SU-DHL-6 (cell line): Measurements from ENCODE around the gene NTSR1.

Experiments
- H2AFZ ChIP-seq: fragments of 200-600 bp; sonication (generic); 2 replicates; pipeline ENCODE4 v1.6.1; 2014; ENCODE audit warnings: low read depth, mild to moderate bottlenecking, moderate library complexity, mixed read lengths, antibody characterized with exemption, low read length; ENCODE audit not compliant: severe bottlenecking
- H3F3A ChIP-seq: fragments of 200-600 bp; shearing (Covaris generic); 2 replicates; pipeline ENCODE4 v1.6.0; 2016; ENCODE audit warnings: antibody characterized with exemption, mild to moderate bottlenecking; ENCODE audit not compliant: insufficient read depth
- H3K27ac ChIP-seq: fragments of 200-600 bp; sonication (generic); 2 replicates; pipeline ENCODE4 v1.5.1; 2016; ENCODE audit warnings: low read depth, mild to moderate bottlenecking, low read length, moderate library complexity, mixed read lengths
- H3K27me3 ChIP-seq: fragments of 200-600 bp; sonication (generic), shearing (Covaris generic); 2 replicates; pipeline ENCODE4 v1.6.0; 2014; ENCODE audit warnings: mild to moderate bottlenecking, low read length
- H3K36me3 ChIP-seq: fragments of 200-600 bp; sonication (generic); 2 replicates; pipeline ENCODE4 v1.6.1; 2014; ENCODE audit warnings: mild to moderate bottlenecking, low read length, mixed read lengths
- H3K4me2 ChIP-seq: fragments of 300-600, 200-600 bp; shearing (Covaris generic), sonication (generic); 2 replicates; pipeline ENCODE4 v1.6.0; 2014; ENCODE audit warnings: low read length, low read depth, mild to moderate bottlenecking; ENCODE audit not compliant: poor library complexity, severe bottlenecking
- H3K4me3 ChIP-seq: fragments of 200-600 bp; sonication (generic); 2 replicates; pipeline ENCODE4 v1.5.1; 2014; ENCODE audit warnings: antibody characterized with exemption, low read length, mild to moderate bottlenecking, mixed read lengths; ENCODE audit not compliant: insufficient read depth, poor library complexity, severe bottlenecking
- H3K79me2 ChIP-seq: fragments of 200-600 bp; sonication (generic); 2 replicates; pipeline ENCODE4 v1.6.1; 2014; ENCODE audit warnings: mild to moderate bottlenecking, low read length, moderate library complexity; ENCODE audit not compliant: insufficient read depth
- H3K9ac ChIP-seq: fragments of 200-600 bp; sonication (generic); 2 replicates; pipeline ENCODE4 v1.7.0; 2014; ENCODE audit warnings: mild to moderate bottlenecking, low read length
- H3K9me2 ChIP-seq: fragments of 200-600 bp; sonication (generic); replicated peaks from 2 replicates; pipeline ENCODE4 v1.6.1; 2014; ENCODE audit warnings: low read length; ENCODE audit not compliant: insufficient read depth
- H3K9me3 ChIP-seq: fragments of 200-600 bp; sonication (generic); 2 replicates; pipeline ENCODE4 v1.6.1; 2014; ENCODE audit warnings: low read length, mixed read lengths; ENCODE audit not compliant: insufficient read depth
- H4K20me1 ChIP-seq: fragments of 200-600 bp; sonication (generic); 2 replicates; pipeline ENCODE4 v1.6.1; 2014; ENCODE audit warnings: low read depth, mild to moderate bottlenecking, antibody characterized with exemption, low read length, moderate library complexity, mixed read lengths
- EZH2phosphoT487 ChIP-seq: fragments of 200-600 bp; sonication (generic), shearing (Covaris generic); conservative IDR thresholded peaks from 2 replicates; pipeline ENCODE4 v1.6.1; 2018; ENCODE audit warnings: mild to moderate bottlenecking, antibody characterized with exemption, low read length, moderate library complexity, mixed read lengths
- TF ChIP-seq, protein P1 (sequence below): fragments of 200-600 bp; sonication (generic); IDR thresholded peaks from one replicate; pipeline ENCODE4 v1.5.1; 2017; ENCODE audit warnings: antibody characterized with exemption, mild to moderate bottlenecking, low read length, moderate library complexity; ENCODE audit not compliant: insufficient read depth, poor library complexity, severe bottlenecking

Gene NTSR1

DNA sequence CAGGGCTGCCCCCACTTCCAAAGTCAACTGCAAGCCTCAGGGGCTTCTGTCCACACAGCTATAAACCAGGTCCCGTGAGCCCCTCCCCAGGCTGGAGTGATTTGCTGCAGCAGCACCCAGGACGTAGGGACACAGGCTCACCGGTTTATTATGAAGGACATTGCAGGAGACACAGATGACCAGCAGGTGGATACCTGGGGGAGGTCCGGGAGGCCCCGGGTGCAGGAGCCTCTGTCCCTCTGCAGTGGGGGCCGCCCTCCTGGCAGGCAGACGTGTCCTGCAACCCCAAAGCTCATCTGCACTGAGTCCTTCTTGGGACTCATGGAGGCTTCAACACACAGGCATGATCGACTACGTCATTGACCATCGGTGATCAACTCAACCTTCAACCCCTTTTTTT lies 14.5 kb upstream of the NTSR1 start:
- H3K4me3 ChIP-seq, result no peak overlapping the region
- H3K9me2 ChIP-seq, result no peaks in the 10 kb centered on the region
- no peaks in the 10 kb centered on the region for H3K36me3 ChIP-seq
- no peaks in the 10 kb centered on the region for H3K79me2 ChIP-seq
- no peaks in the 10 kb centered on the region for H3K27me3 ChIP-seq
- no peak overlapping the region for H3K9ac ChIP-seq
- H2AFZ ChIP-seq, result no peak overlapping the region
- no peak overlapping the region for H3K4me2 ChIP-seq
- H3K9me3 ChIP-seq, result no peaks in the 10 kb centered on the region
- H4K20me1 ChIP-seq, result no peaks in the 10 kb centered on the region
- TF ChIP-seq, protein P1, sequence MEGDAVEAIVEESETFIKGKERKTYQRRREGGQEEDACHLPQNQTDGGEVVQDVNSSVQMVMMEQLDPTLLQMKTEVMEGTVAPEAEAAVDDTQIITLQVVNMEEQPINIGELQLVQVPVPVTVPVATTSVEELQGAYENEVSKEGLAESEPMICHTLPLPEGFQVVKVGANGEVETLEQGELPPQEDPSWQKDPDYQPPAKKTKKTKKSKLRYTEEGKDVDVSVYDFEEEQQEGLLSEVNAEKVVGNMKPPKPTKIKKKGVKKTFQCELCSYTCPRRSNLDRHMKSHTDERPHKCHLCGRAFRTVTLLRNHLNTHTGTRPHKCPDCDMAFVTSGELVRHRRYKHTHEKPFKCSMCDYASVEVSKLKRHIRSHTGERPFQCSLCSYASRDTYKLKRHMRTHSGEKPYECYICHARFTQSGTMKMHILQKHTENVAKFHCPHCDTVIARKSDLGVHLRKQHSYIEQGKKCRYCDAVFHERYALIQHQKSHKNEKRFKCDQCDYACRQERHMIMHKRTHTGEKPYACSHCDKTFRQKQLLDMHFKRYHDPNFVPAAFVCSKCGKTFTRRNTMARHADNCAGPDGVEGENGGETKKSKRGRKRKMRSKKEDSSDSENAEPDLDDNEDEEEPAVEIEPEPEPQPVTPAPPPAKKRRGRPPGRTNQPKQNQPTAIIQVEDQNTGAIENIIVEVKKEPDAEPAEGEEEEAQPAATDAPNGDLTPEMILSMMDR, result no peak
- TF ChIP-seq EZH2phosphoT487, result no peak
- no peaks in the 10 kb centered on the region for H3F3A ChIP-seq
- H3K27ac ChIP-seq, result no peak overlapping the region

GRCh38 chr20:62694868-62695267 lies 13.8 kb upstream of the NTSR1 start:
- Histone ChIP-seq H2AFZ (no peak overlapping the region), H3K4me3 (no peak overlapping the region), H3K27ac (no peak overlapping the region), H3K9me3 (no peaks in the 10 kb centered on the region), H3K9ac (no peak overlapping the region), H3K79me2 (no peaks in the 10 kb centered on the region), H3F3A (no peaks in the 10 kb centered on the region), H3K36me3 (no peaks in the 10 kb centered on the region), H3K9me2 (no peaks in the 10 kb centered on the region), H4K20me1 (no peaks in the 10 kb centered on the region), H3K27me3 (no peaks in the 10 kb centered on the region), H3K4me2 (no peak overlapping the region)
- TF ChIP-seq EZH2phosphoT487, result no peak
- TF ChIP-seq, protein P1, result no peak

- TF ChIP-seq EZH2phosphoT487, result no peak
- TF ChIP-seq, protein P1, result no peak
- H3K9ac ChIP-seq, result no peak overlapping the region
- H3K27ac ChIP-seq, result no peak overlapping the region
- H2AFZ ChIP-seq, result no peak overlapping the region
- H3K36me3 ChIP-seq, result no peaks in the 10 kb centered on the region
- H3K79me2 ChIP-seq, result no peaks in the 10 kb centered on the region
- no peak overlapping the region for H3K4me2 ChIP-seq
- H3F3A ChIP-seq, result no peaks in the 10 kb centered on the region
- H3K9me3 ChIP-seq, result no peaks in the 10 kb centered on the region
- no peaks in the 10 kb centered on the region for H3K9me2 ChIP-seq
- H4K20me1 ChIP-seq, result no peaks in the 10 kb centered on the region
- H3K4me3 ChIP-seq, result no peak overlapping the region
- H3K27me3 ChIP-seq, result no peaks in the 10 kb centered on the region
Observed at GRCh38 chr20:62695448-62696414, 12.9 kb upstream of the NTSR1 start.
